Psoas muscle (tissue), 8 donors: ENCODE data around the gene ACOXL. TPM values are rescaled to one million over a fixed set of nuclear protein-coding genes. Genes with fewer than 3 reads are reported as not detected.

Source experiments
- ATAC-seq, 4 donors: fragments of 200-7000 bp; cut with Tn5 transposase; one replicate each; pipeline ENCODE4 v1.9.1; 2020; ENCODE audit warnings: moderate library complexity in 3 of 4, mild to moderate bottlenecking in 2 of 4
- DNase-seq, 2 donors: peaks; one replicate each; pipeline ENCODE4 v3.0.0-alpha.2; 2020
- H3K27ac ChIP-seq: fragments of 200-600 bp; one replicate; pipeline ENCODE4 v1.8.0; 2022
- H3K27me3 ChIP-seq, 3 donors: fragments of 200-600 bp in 1 of 3; one replicate each; pipeline versions ENCODE4 v1.6.1 to v1.8.0; 2013 to 2022; ENCODE audit warnings: low read length in 2 of 3, mild to moderate bottlenecking in 2 of 3, moderate library complexity in 1 of 3; ENCODE audit not compliant: insufficient read depth in 3 of 3
- H3K36me3 ChIP-seq, 2 donors: fragments of 200-600 bp in 1 of 2; one replicate each; pipeline versions ENCODE4 v1.6.1 to v1.8.0; 2013 to 2022; ENCODE audit warnings: low read depth in 1 of 2, mild to moderate bottlenecking in 1 of 2, moderate library complexity in 1 of 2; ENCODE audit not compliant: insufficient read depth in 1 of 2
- H3K4me1 ChIP-seq: fragments of 200-600 bp; one replicate; pipeline ENCODE4 v1.8.0; 2022
- H3K4me3 ChIP-seq: fragments of 200-600 bp; one replicate; pipeline ENCODE4 v1.8.0; 2022; ENCODE audit warnings: mild to moderate bottlenecking
- H3K9me3 ChIP-seq: fragments of 200-600 bp; one replicate; pipeline ENCODE4 v1.8.0; 2022
- WGBS, 3 donors: extraction: QIAGEN DNeasy Blood & Tissue Kit; methylation state at CpG; one replicate each; pipeline versions ENCODE4 v1.1.6 to v1.1.7; 2013; 5-methylcytosine and 5-hydroxymethylcytosine counted together
- intact Hi-C, 2 donors: fragments of 100-400 bp; cut with DNase I; formaldehyde crosslinking; loops; one replicate each; pipeline versions ENCODE4 v1.11.0 to v1.14.2; 2022
- polyA plus RNA-seq, 3 donors: library from polyadenylated mRNA; stranded (reverse); fragments of 200-250 nt; gene quantifications; one replicate each; pipeline ENCODE4 v1.2.3, GENCODE V29; 2013
- total RNA-seq, 4 donors: library from RNA; stranded (reverse); fragmentation: NEBNext Ultra II Directional in 2 of 4; extraction: Animal tissue kit (Norgen Biotek cat#: 25700) in 2 of 4; gene quantifications; one replicate each; pipeline versions ENCODE4 v1.2.1 to v1.2.4, GENCODE V29; 2021 to 2023
- TF ChIP-seq, protein P1 (sequence below): fragments of 200-600 bp; IDR thresholded peaks from one replicate; pipeline ENCODE4 v1.8.0; 2022; ENCODE audit warnings: antibody characterized with exemption
- donor health status: healthy with polysubstance abuse.
- donor health status: DM: no; HTN: no; CAD: no; lungs with moderate emphysema.
- donor health status: Bipolar disorder and iron deficiency.
- donor health status: healthy.
- donor health status: DM: yes; HTN: yes; CAD: no.
- donor health status: DM: no; HTN: no; CAD: no.
- donor health status: DM: no; HTN: no; CAD: no.
- donor health status: DM: yes; HTN: yes; CAD: no.

ACOXL gene
- total and polyA plus RNA-seq, 7 donors = 0.01 TPM; not detected in 6

DNA sequence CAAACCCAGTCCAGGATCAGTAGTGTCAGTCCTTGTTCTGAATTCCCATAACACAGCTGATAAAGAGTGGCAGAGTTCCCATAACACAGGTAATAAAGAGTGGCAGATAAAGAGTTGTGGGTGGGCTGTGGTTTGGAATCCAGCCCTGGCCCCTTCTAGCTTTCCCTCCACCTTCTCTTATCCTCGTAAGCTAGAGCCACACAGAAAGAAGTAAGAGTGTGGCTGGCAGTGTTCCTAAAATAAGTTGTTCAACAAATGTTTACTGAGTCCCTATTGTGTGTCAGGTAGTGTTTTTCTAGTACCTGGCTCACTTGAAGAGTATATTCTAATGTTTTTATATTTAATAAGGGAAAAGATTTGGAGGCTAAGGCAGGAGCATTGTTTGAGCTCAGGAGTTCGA, 323.4 kb downstream of the ACOXL start:
- DNase-seq (no peak), ATAC-seq (no peak)
- H3K27ac ChIP-seq = no peak overlapping the region
- H3K27me3 ChIP-seq = no peaks in the 10 kb centered on the region
- WGBS, 3 donors = 88 to 92% (median 91%) methylated on average over 2 of the region's 2 CpGs
- TF ChIP-seq, protein P1, sequence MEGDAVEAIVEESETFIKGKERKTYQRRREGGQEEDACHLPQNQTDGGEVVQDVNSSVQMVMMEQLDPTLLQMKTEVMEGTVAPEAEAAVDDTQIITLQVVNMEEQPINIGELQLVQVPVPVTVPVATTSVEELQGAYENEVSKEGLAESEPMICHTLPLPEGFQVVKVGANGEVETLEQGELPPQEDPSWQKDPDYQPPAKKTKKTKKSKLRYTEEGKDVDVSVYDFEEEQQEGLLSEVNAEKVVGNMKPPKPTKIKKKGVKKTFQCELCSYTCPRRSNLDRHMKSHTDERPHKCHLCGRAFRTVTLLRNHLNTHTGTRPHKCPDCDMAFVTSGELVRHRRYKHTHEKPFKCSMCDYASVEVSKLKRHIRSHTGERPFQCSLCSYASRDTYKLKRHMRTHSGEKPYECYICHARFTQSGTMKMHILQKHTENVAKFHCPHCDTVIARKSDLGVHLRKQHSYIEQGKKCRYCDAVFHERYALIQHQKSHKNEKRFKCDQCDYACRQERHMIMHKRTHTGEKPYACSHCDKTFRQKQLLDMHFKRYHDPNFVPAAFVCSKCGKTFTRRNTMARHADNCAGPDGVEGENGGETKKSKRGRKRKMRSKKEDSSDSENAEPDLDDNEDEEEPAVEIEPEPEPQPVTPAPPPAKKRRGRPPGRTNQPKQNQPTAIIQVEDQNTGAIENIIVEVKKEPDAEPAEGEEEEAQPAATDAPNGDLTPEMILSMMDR = no peak
- H3K9me3 ChIP-seq = no peaks in the 10 kb centered on the region
- H3K36me3 ChIP-seq = no peaks in the 10 kb centered on the region
- intact Hi-C loops = no loop called here
- H3K4me1 ChIP-seq = no peaks in the 10 kb centered on the region
- no peak overlapping the region for H3K4me3 ChIP-seq

DNA sequence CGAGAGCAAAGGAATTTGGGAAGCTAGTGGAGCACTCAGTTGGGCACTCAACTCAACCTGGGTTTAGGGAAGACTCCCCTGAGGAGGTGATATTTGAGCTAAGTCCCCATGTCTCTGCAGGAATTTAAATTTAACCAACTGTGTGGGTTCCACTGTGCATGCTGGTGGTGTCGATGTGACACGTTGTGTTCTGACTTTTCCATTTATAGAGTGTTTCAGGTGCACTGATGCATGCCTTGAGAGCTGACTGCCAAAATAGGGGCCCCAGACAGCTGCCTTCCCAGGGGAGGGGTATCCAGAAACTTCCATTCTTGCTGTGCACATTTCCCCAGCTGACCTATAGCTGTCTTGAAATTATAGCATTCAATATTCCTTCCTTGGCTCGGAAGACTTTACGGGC, 324.7 kb downstream of the ACOXL start:
- no peaks in the 10 kb centered on the region for H3K9me3 ChIP-seq
- H3K4me1 ChIP-seq = no peaks in the 10 kb centered on the region
- TF ChIP-seq, protein P1 = no peak
- H3K27me3 ChIP-seq = no peaks in the 10 kb centered on the region
- no peak for DNase-seq
- no peak overlapping the region for H3K27ac ChIP-seq
- ATAC-seq = no peak
- H3K4me3 ChIP-seq = no peak overlapping the region
- H3K36me3 ChIP-seq = no peaks in the 10 kb centered on the region
- 77 to 87% (median 83%) methylated on average over 5 of the region's 5 CpGs for WGBS, 3 donors
- intact Hi-C loops = no loop called here

DNA sequence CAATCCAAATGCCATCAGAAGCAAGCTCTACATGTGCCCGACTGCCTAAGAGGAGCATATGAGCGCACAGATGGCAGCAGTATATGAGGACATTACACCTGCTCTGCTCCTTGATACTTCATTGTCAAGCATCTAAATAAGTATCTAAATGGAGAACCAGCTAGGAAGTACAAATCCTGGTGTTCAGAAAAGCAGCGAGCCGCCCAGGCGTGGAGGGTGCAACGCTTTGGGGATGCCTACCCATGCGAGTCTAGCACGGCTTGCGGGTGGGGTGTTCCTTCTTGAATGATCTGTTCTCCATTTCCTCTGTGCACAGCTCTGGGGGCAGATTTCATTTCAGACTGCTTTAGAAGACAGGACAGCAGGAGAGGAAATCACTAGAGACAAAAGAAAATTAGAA, 325.3 kb downstream of the ACOXL start:
- intact Hi-C loops = no loop called here
- ATAC-seq = no peak
- 81 to 85% (median 83%) methylated on average over 9 of the region's 9 CpGs for WGBS, 3 donors
- Histone ChIP-seq H3K9me3 (no peaks in the 10 kb centered on the region), H3K4me3 (no peak overlapping the region), H3K4me1 (no peaks in the 10 kb centered on the region), H3K36me3 (no peaks in the 10 kb centered on the region), H3K27ac (no peak overlapping the region), H3K27me3 (no peaks in the 10 kb centered on the region)
- no peak for DNase-seq
- TF ChIP-seq, protein P1 = no peak

DNA sequence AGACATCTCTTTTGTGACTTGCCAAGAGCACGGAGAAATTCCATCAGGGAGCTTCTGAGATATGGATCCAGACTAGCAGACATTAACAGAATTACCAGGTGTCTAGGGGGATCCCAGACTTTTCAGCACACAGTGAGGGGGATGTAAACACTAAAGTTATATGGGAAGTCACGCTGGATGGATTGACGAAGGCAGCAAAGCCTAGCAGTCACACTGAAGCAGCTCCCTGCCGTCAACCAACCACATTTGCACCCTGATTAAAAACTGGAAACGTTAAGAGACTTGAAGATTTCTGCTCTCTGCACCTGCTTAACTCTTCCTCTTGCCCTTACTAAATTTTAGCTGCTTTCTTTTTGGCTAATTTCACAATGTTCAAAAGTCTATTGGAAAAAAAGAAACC, 325.9 kb downstream of the ACOXL start:
- DNase-seq = no peak
- H3K9me3 ChIP-seq = no peaks in the 10 kb centered on the region
- no peak for ATAC-seq
- no peaks in the 10 kb centered on the region for H3K36me3 ChIP-seq
- no peaks in the 10 kb centered on the region for H3K27me3 ChIP-seq
- H3K27ac ChIP-seq = no peak overlapping the region
- intact Hi-C loops = no loop called here
- no peaks in the 10 kb centered on the region for H3K4me1 ChIP-seq
- no peak overlapping the region for H3K4me3 ChIP-seq
- TF ChIP-seq, protein P1 = no peak
- 49 to 59% (median 54%) methylated on average over 5 of the region's 5 CpGs for WGBS, 3 donors

DNA sequence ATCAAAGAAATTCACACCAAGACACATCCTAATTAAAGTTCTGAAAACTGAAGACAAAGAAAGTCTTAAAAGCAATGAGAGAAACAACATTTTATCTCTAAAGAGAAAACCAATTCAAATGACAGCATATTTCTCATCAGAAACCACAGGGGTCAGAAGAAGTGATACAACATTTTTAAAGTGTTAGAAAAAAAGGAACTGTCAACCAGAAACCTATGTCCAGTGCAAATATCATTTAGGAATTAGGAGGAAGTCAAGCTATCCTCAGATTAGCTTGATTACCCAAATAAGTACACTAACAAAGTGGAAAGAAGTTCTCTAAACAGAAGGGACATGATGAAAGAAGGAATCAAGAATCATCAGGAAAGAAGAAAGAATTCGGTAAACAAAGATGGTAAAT, 328.8 kb downstream of the ACOXL start:
- intact Hi-C loops = no loop called here
- Histone ChIP-seq H3K27ac (no peak overlapping the region), H3K4me1 (no peaks in the 10 kb centered on the region), H3K36me3 (no peaks in the 10 kb centered on the region), H3K9me3 (peaks cover 4% of the 10 kb centered on the region), H3K27me3 (no peaks in the 10 kb centered on the region), H3K4me3 (no peak overlapping the region)
- ATAC-seq (no peak), DNase-seq (no peak)
- WGBS, 3 donors = 83 to 97% (median 91%) methylated on average over 1 of the region's 1 CpG
- TF ChIP-seq, protein P1 = no peak
